WERI-Rb-1 (cell line): ENCODE results near the gene DNAH9.

Source experiments
- DNase-seq: peaks from one replicate; pipeline ENCODE4 v3.0.0-alpha.2; 2020
- H3K27ac ChIP-seq: fragments of 250-450 bp; sonication (Bioruptor Pico); 2 replicates; pipeline ENCODE4 v1.5.1; 2020; ENCODE audit warnings: mild to moderate bottlenecking, moderate library complexity
- H3K27me3 ChIP-seq: fragments of 250-450 bp; sonication (Bioruptor Pico); 2 replicates; pipeline ENCODE4 v1.5.1; 2021; ENCODE audit warnings: mild to moderate bottlenecking, low read depth, moderate library complexity; ENCODE audit not compliant: insufficient read depth, severe bottlenecking
- H3K36me3 ChIP-seq: fragments of 250-450 bp; sonication (Bioruptor Pico); 2 replicates; pipeline ENCODE4 v1.5.1; 2020; ENCODE audit warnings: mild to moderate bottlenecking, moderate library complexity
- H3K4me3 ChIP-seq: 2 replicates; pipeline ENCODE4 v1.5.1; 2011; ENCODE audit warnings: low read depth, mild to moderate bottlenecking, control low read depth, low read length
- H3K9me3 ChIP-seq: fragments of 250-450 bp; sonication (Bioruptor Pico); 2 replicates; pipeline ENCODE4 v1.5.1; 2021; ENCODE audit warnings: mild to moderate bottlenecking, moderate library complexity; ENCODE audit not compliant: severe bottlenecking
- CTCF ChIP-seq: IDR thresholded peaks from 2 replicates; pipeline ENCODE4 v1.5.1; 2011; ENCODE audit warnings: low read depth, mild to moderate bottlenecking, control low read depth, inconsistent platforms, low read length

The DNAH9 gene

GRCh38 chr17:11720816-11721215 is 122.5 kb downstream of the DNAH9 start:
- no peak for TF ChIP-seq CTCF
- Histone ChIP-seq H3K27me3 (peaks cover 5% of the 10 kb centered on the region), H3K9me3 (no peaks in the 10 kb centered on the region), H3K36me3 (no peaks in the 10 kb centered on the region), H3K27ac (no peak overlapping the region), H3K4me3 (no peak overlapping the region)
- DNase-seq, result no peak

GRCh38 chr17:11730747-11731146 is 132.5 kb downstream of the DNAH9 start:
- no peak for TF ChIP-seq CTCF
- no peak overlapping the region for H3K4me3 ChIP-seq
- H3K27ac ChIP-seq, result no peak overlapping the region
- no peaks in the 10 kb centered on the region for H3K36me3 ChIP-seq
- H3K9me3 ChIP-seq, result no peaks in the 10 kb centered on the region
- DNase-seq, result no peak
- H3K27me3 ChIP-seq, result peaks cover 10% of the 10 kb centered on the region

GRCh38 chr17:11736613-11737312 is 138.5 kb downstream of the DNAH9 start:
- H3K4me3 ChIP-seq, result no peak overlapping the region
- no peaks in the 10 kb centered on the region for H3K9me3 ChIP-seq
- H3K27me3 ChIP-seq, result peaks cover 12% of the 10 kb centered on the region
- H3K27ac ChIP-seq, result no peak overlapping the region
- no peaks in the 10 kb centered on the region for H3K36me3 ChIP-seq
- no peak for TF ChIP-seq CTCF
- no peak for DNase-seq

GRCh38 chr17:11737313-11737679 is 139.0 kb downstream of the DNAH9 start:
- Histone ChIP-seq H3K36me3 (no peaks in the 10 kb centered on the region), H3K27me3 (peaks cover 12% of the 10 kb centered on the region), H3K4me3 (no peak overlapping the region), H3K9me3 (no peaks in the 10 kb centered on the region), H3K27ac (no peak overlapping the region)
- DNase-seq, result no peak
- no peak for TF ChIP-seq CTCF

GRCh38 chr17:11738151-11738550 is 139.9 kb downstream of the DNAH9 start:
- Histone ChIP-seq H3K27me3 (peaks cover 12% of the 10 kb centered on the region), H3K4me3 (no peak overlapping the region), H3K27ac (no peak overlapping the region), H3K36me3 (no peaks in the 10 kb centered on the region), H3K9me3 (no peaks in the 10 kb centered on the region)
- no peak for TF ChIP-seq CTCF
- DNase-seq, result no peak

- Histone ChIP-seq H3K9me3 (no peaks in the 10 kb centered on the region), H3K4me3 (no peak overlapping the region), H3K27ac (no peak overlapping the region), H3K27me3 (peaks cover 12% of the 10 kb centered on the region), H3K36me3 (no peaks in the 10 kb centered on the region)
- TF ChIP-seq CTCF, result no peak
- DNase-seq, result no peak
These were observed 141.1 kb downstream of the DNAH9 start for GRCh38 chr17:11739351-11739750.
